CD4-positive, alpha-beta memory T cell (primary cell): Measurements from ENCODE around the gene CXCL16. TPM values are rescaled to one million over a fixed set of nuclear protein-coding genes. Genes with fewer than 3 reads are reported as not detected.

Source experiments
- CTCF ChIA-PET: fragments of 350-600 bp; sonication (Branson Sonifier 250); formaldehyde crosslinking; loops from one replicate; lab custom pipeline; 2021; ENCODE audit warnings: inconsistent platforms; ENCODE audit not compliant: partially characterized antibody; lab: Charles Lee
- POLR2A ChIA-PET: fragments of 350-600 bp; sonication (Branson Sonifier 250); formaldehyde crosslinking; loops from one replicate; lab custom pipeline; 2021; ENCODE audit not compliant: partially characterized antibody; lab: Charles Lee
- DNase-seq, 5 donors: peaks; one replicate each; pipeline versions ENCODE4 v3.0.0 to v3.0.0-alpha.2; 2020 to 2022; ENCODE audit warnings: mixed read lengths in 1 of 5
- H3K27ac ChIP-seq: one replicate; pipeline ENCODE4 v1.7.0; 2013; ENCODE audit warnings: low read depth, low read length
- H3K27me3 ChIP-seq: 2 replicates; pipeline ENCODE4 v1.7.0; 2013; ENCODE audit warnings: mild to moderate bottlenecking, low read length, moderate library complexity; ENCODE audit not compliant: insufficient read depth
- H3K36me3 ChIP-seq: 2 replicates; pipeline ENCODE4 v1.7.0; 2013; ENCODE audit warnings: mild to moderate bottlenecking, low read length, moderate library complexity; ENCODE audit not compliant: insufficient read depth
- H3K4me1 ChIP-seq: 2 replicates; pipeline ENCODE4 v1.7.0; 2013; ENCODE audit warnings: mild to moderate bottlenecking, low read length, moderate library complexity; ENCODE audit not compliant: insufficient read depth
- H3K4me3 ChIP-seq, 2 donors: one replicate each; pipeline ENCODE4 v1.7.0; 2013; ENCODE audit warnings: low read length in 2 of 2, mild to moderate bottlenecking in 1 of 2
- H3K9me3 ChIP-seq, 2 donors: one replicate each; pipeline ENCODE4 v1.7.0; 2013; ENCODE audit warnings: low read length in 2 of 2, control low read depth in 1 of 2; ENCODE audit not compliant: control insufficient read depth in 1 of 2
- H3K27ac Mint-ChIP-seq, 7 donors: one replicate each; pipeline ENCODE4 v1.8.0; 2020 to 2021; ENCODE audit warnings: mixed read lengths in 7 of 7, mild to moderate bottlenecking in 6 of 7, inconsistent platforms in 3 of 7, moderate library complexity in 3 of 7
- H3K27me3 Mint-ChIP-seq, 2 donors: one replicate each; pipeline ENCODE4 v1.8.0; 2020 to 2021; ENCODE audit warnings: mixed read lengths in 2 of 2
- H3K36me3 Mint-ChIP-seq, 2 donors: one replicate each; pipeline ENCODE4 v1.8.0; 2020 to 2021; ENCODE audit warnings: mixed read lengths in 2 of 2, inconsistent platforms in 1 of 2, mild to moderate bottlenecking in 1 of 2
- H3K4me1 Mint-ChIP-seq, 4 donors: one replicate each; pipeline ENCODE4 v1.8.0; 2020 to 2021; ENCODE audit warnings: mixed read lengths in 4 of 4, mild to moderate bottlenecking in 1 of 4
- H3K4me3 Mint-ChIP-seq, 8 donors: one replicate each; pipeline ENCODE4 v1.8.0; 2020 to 2021; ENCODE audit warnings: mixed read lengths in 8 of 8, mild to moderate bottlenecking in 7 of 8, moderate library complexity in 6 of 8, inconsistent platforms in 3 of 8
- H3K9me3 Mint-ChIP-seq, 8 donors: one replicate each; pipeline ENCODE4 v1.8.0; 2020 to 2021; ENCODE audit warnings: mixed read lengths in 8 of 8, mild to moderate bottlenecking in 5 of 8, inconsistent platforms in 3 of 8, moderate library complexity in 1 of 8
- intact Hi-C: fragments of 100-400 bp; cut with micrococcal nuclease; formaldehyde crosslinking; loops from one replicate; pipeline ENCODE4 v1.15.1; 2023
- polyA plus RNA-seq, 2 donors: library from polyadenylated mRNA; unstranded; fragments of 300-500 nt; fragmentation: Illumina TruSeq; gene quantifications; one replicate each; pipeline ENCODE4 v1.2.3, GENCODE V29; 2021
- total RNA-seq, 2 experiments: library from RNA; stranded (reverse); gene quantifications; one replicate each; pipeline ENCODE4 v1.2.3, GENCODE V29; 2021

The CXCL16 gene
- total and polyA plus RNA-seq, 4 experiments from 2014 or later = 1.8 to 3.8 (median 3.3) TPM

- Mint-ChIP-seq H3K4me1 (peaks cover 6 to 37% (median 13%) of the 10 kb centered on the region in 4 donors), H3K4me3 (peak overlapping the region in 7 of 8 donors; percentile 38 to 74 (median 67)), H3K27ac (no peak overlapping the region), H3K27me3 (peaks cover 41 to 46% of the 10 kb centered on the region in 2 donors), H3K9me3 (no peaks in the 10 kb centered on the region), H3K36me3 (peaks cover 0 to 2% of the 10 kb centered on the region in 2 donors)
- H3K36me3 ChIP-seq = no peaks in the 10 kb centered on the region
- ChIA-PET POLR2A (interaction anchor here (0.6 to 2.8 kb wide), 5 partner anchors 11 to 76 kb away, joined by 3 to 9 read pairs (median 4); partner anchors contain the start of genes ARRB2, PLD2 and PSMB6), CTCF (interaction anchor here (0.7 to 1.4 kb wide), 2 partner anchors 96 to 103 kb away, joined by 3 to 4 read pairs; no protein-coding TSS in a partner anchor)
- H3K27ac ChIP-seq = no peak overlapping the region
- no peak overlapping the region for H3K4me3 ChIP-seq
- no peaks in the 10 kb centered on the region for H3K9me3 ChIP-seq
- intact Hi-C loops = no loop called here
- peaks cover 31% of the 10 kb centered on the region for H3K27me3 ChIP-seq
- H3K4me1 ChIP-seq = peaks cover 21% of the 10 kb centered on the region
- no peak for DNase-seq
Measured at GRCh38 chr17:4785311-4786105, 45.8 kb upstream of the CXCL16 start.

- H3K4me1 Mint-ChIP-seq = peaks cover 3 to 23% (median 10%) of the 10 kb centered on the region in 4 donors
- H3K4me3 Mint-ChIP-seq = no peak overlapping the region
- Histone ChIP-seq H3K9me3 (no peaks in the 10 kb centered on the region), H3K27ac (no peak overlapping the region), H3K4me1 (peaks cover 15% of the 10 kb centered on the region), H3K27me3 (peaks cover 31% of the 10 kb centered on the region), H3K36me3 (no peaks in the 10 kb centered on the region), H3K4me3 (no peak overlapping the region)
- intact Hi-C loops = no loop called here
- H3K27me3 Mint-ChIP-seq = peaks cover 48 to 50% of the 10 kb centered on the region in 2 donors
- H3K27ac Mint-ChIP-seq = peak overlapping the region in 1 of 7 donors; percentile 13
- H3K9me3 Mint-ChIP-seq = no peaks in the 10 kb centered on the region
- no peak for DNase-seq
- ChIA-PET POLR2A (no interaction called here), CTCF (interaction anchor here (1.1 kb wide), 1 partner anchor 73 kb away, joined by 3 read pairs; the partner anchor contains the start of gene ARRB2)
- no peaks in the 10 kb centered on the region for H3K36me3 Mint-ChIP-seq
Measured at GRCh38 chr17:4782652-4783051, 42.9 kb upstream of the CXCL16 start.

- H3K36me3 Mint-ChIP-seq = no peaks in the 10 kb centered on the region
- ChIA-PET CTCF (interaction anchor here (1.8 kb wide), 1 partner anchor 9 kb away, joined by 12 read pairs; the partner anchor contains the start of gene GLTPD2), POLR2A (interaction anchor here (1.9 kb wide), 1 partner anchor 9 kb away, joined by 6 read pairs; no protein-coding TSS in a partner anchor)
- no peaks in the 10 kb centered on the region for H3K9me3 Mint-ChIP-seq
- Histone ChIP-seq H3K36me3 (no peaks in the 10 kb centered on the region), H3K4me3 (no peak overlapping the region), H3K9me3 (no peaks in the 10 kb centered on the region), H3K27me3 (peaks cover 19% of the 10 kb centered on the region), H3K27ac (no peak overlapping the region), H3K4me1 (peaks cover 2% of the 10 kb centered on the region)
- peaks cover 1 to 7% (median 3%) of the 10 kb centered on the region in 4 donors for H3K4me1 Mint-ChIP-seq
- intact Hi-C loops = no loop called here
- H3K4me3 Mint-ChIP-seq = no peak overlapping the region
- H3K27ac Mint-ChIP-seq = no peak overlapping the region
- no peak for DNase-seq
- H3K27me3 Mint-ChIP-seq = peaks cover 31 to 32% of the 10 kb centered on the region in 2 donors
Measured at GRCh38 chr17:4780325-4780955, 40.7 kb upstream of the CXCL16 start.

GRCh38 chr17:4777969-4778760 is 38.4 kb upstream of the CXCL16 start:
- Histone ChIP-seq H3K4me3 (no peak overlapping the region), H3K36me3 (no peaks in the 10 kb centered on the region), H3K27me3 (peaks cover 6% of the 10 kb centered on the region), H3K4me1 (no peaks in the 10 kb centered on the region), H3K27ac (no peak overlapping the region), H3K9me3 (no peaks in the 10 kb centered on the region)
- intact Hi-C loops = no loop called here
- no peak for DNase-seq
- H3K27me3 Mint-ChIP-seq = peaks cover 21 to 23% of the 10 kb centered on the region in 2 donors
- no peak overlapping the region for H3K4me3 Mint-ChIP-seq
- ChIA-PET POLR2A (no interaction called here), CTCF (interaction anchor here (0.9 kb wide), 2 partner anchors 125 to 131 kb away, joined by 3 to 5 read pairs; partner anchors contain the start of gene CHRNE)
- H3K4me1 Mint-ChIP-seq = peaks cover 0 to 5% (median 2%) of the 10 kb centered on the region in 4 donors
- H3K9me3 Mint-ChIP-seq = no peaks in the 10 kb centered on the region
- H3K27ac Mint-ChIP-seq = no peak overlapping the region
- no peaks in the 10 kb centered on the region for H3K36me3 Mint-ChIP-seq

GRCh38 chr17:4772235-4772613 is 32.5 kb upstream of the CXCL16 start:
- H3K27ac Mint-ChIP-seq = no peak overlapping the region
- H3K4me3 Mint-ChIP-seq = no peak overlapping the region
- H3K9me3 Mint-ChIP-seq = no peaks in the 10 kb centered on the region
- Histone ChIP-seq H3K36me3 (no peaks in the 10 kb centered on the region), H3K4me1 (peaks cover 7% of the 10 kb centered on the region), H3K9me3 (no peaks in the 10 kb centered on the region), H3K27me3 (no peaks in the 10 kb centered on the region), H3K27ac (no peak overlapping the region), H3K4me3 (no peak overlapping the region)
- no peaks in the 10 kb centered on the region for H3K36me3 Mint-ChIP-seq
- intact Hi-C loops = no loop called here
- DNase-seq = no peak
- peaks cover 1 to 7% of the 10 kb centered on the region in 2 donors for H3K27me3 Mint-ChIP-seq
- peaks cover 7 to 15% (median 9%) of the 10 kb centered on the region in 4 donors for H3K4me1 Mint-ChIP-seq
- ChIA-PET CTCF (interaction anchor here (2.1 kb wide), 1 partner anchor 18 kb away, joined by 8 read pairs; no protein-coding TSS in a partner anchor), POLR2A (interaction anchor here (1.0 to 2.1 kb wide), 2 partner anchors 17 to 128 kb away, joined by 4 to 9 read pairs; partner anchors contain the start of genes C17orf107 and GLTPD2)

- H3K27me3 Mint-ChIP-seq = peaks cover 1 to 7% of the 10 kb centered on the region in 2 donors
- H3K36me3 Mint-ChIP-seq = no peaks in the 10 kb centered on the region
- H3K4me3 ChIP-seq = no peak within 1 kb of the TSS
- H3K36me3 ChIP-seq = no peaks in the 10 kb centered on the region
- H3K4me1 ChIP-seq = peaks cover 7% of the 10 kb centered on the region
- no peaks in the 10 kb centered on the region for H3K27me3 ChIP-seq
- no peaks in the 10 kb centered on the region for H3K9me3 Mint-ChIP-seq
- intact Hi-C loops = no loop called here
- H3K27ac ChIP-seq = no peak within 1 kb of the TSS
- no peaks in the 10 kb centered on the region for H3K9me3 ChIP-seq
- ChIA-PET CTCF (interaction anchor here (2.1 kb wide), 1 partner anchor 19 kb away, joined by 8 read pairs; no protein-coding TSS in a partner anchor), POLR2A (interaction anchor here (0.6 to 2.1 kb wide), 3 partner anchors 18 to 274 kb away, joined by 4 to 9 read pairs (median 4); partner anchors contain the start of genes C17orf107 and GLTPD2)
- H3K4me1 Mint-ChIP-seq = peaks cover 7 to 15% (median 9%) of the 10 kb centered on the region in 4 donors
- peak within 1 kb of the TSS in 2 of 8 donors; percentile 40 to 58 for H3K4me3 Mint-ChIP-seq
- H3K27ac Mint-ChIP-seq = peak within 1 kb of the TSS in 1 of 7 donors; percentile 62
- no peak for DNase-seq
Measured at GRCh38 chr17:4771519-4772234, 31.9 kb upstream of the CXCL16 start, which contains the start of gene TM4SF5. Gene TM4SF5, plus strand, starts transcription at chr17:4771886. Its CDS starts 37 bp downstream, at chr17:4771923.
